Endothelial cell of umbilical vein (primary cell): ENCODE measurements around the gene TCHHL1. TPM values are rescaled to one million over a fixed set of nuclear protein-coding genes. Genes with fewer than 3 reads are reported as not detected.

Experiments used
- Bru-seq: library from RNA; stranded (reverse); fragments of 400-500 nt; gene quantifications from one replicate; lab custom pipeline; 2021; lab: Mats Ljungman, UMichigan
- BruChase-seq, 2 experiments: library from RNA; stranded (reverse); fragments of 400-500 nt; gene quantifications; one replicate each; lab custom pipeline; 2021; lab: Mats Ljungman, UMichigan
- BruUV-seq: library from RNA; stranded (reverse); fragments of 400-500 nt; replicated peaks from 2 replicates; lab custom pipeline; 2021; lab: Mats Ljungman, UMichigan
- CTCF ChIA-PET: fragments of 300-600, 350-600 bp; sonication (Branson Sonifier 250); formaldehyde crosslinking; loops from one replicate; lab custom pipeline; 2021; ENCODE audit warnings: antibody characterized with exemption, inconsistent platforms; lab: Charles Lee
- POLR2A ChIA-PET: fragments of 300-600, 350-600 bp; sonication (Branson Sonifier 250); formaldehyde crosslinking; loops from one replicate; lab custom pipeline; 2021; ENCODE audit warnings: antibody characterized with exemption, inconsistent platforms; lab: Charles Lee
- DNase-seq: peaks from one replicate; pipeline ENCODE4 v3.0.0-alpha.2; 2011; ENCODE audit warnings: low read depth, low spot score
- FAIRE-seq: peaks from 2 replicates; lab custom pipeline; 2011; peaks lifted over from hg19 to GRCh38; lab: Jason Lieb, UNC
- H2AFZ ChIP-seq: 2 replicates; pipeline ENCODE4 v1.6.0; 2012; ENCODE audit warnings: low read depth, low read length, control low read depth, inconsistent platforms
- H3K27ac ChIP-seq: 2 replicates; pipeline ENCODE4 v1.5.1; 2011; ENCODE audit warnings: low read depth, mild to moderate bottlenecking, control low read depth, low read length, moderate library complexity; ENCODE audit not compliant: insufficient read depth
- H3K27me3 ChIP-seq, 2 experiments: 2 replicates each; pipeline versions ENCODE4 v1.6.0 to v1.6.1; 2011; ENCODE audit warnings: low read length in 2 of 2, mixed read lengths in 1 of 2; ENCODE audit not compliant: control insufficient read depth in 2 of 2, insufficient read depth in 2 of 2
- H3K36me3 ChIP-seq, 2 experiments: 2 replicates in 1 of 2; 3 replicates in 1 of 2; pipeline ENCODE4 v1.5.1; 2011; ENCODE audit warnings: low read length in 2 of 2, mild to moderate bottlenecking in 1 of 2, moderate library complexity in 1 of 2; ENCODE audit not compliant: control insufficient read depth in 2 of 2, insufficient read depth in 2 of 2; ENCODE audit errors: extremely low read depth in 1 of 2
- H3K4me1 ChIP-seq: 3 replicates; pipeline ENCODE4 v1.5.1; 2011; ENCODE audit warnings: mild to moderate bottlenecking, low read length; ENCODE audit not compliant: control insufficient read depth, insufficient read depth; ENCODE audit errors: extremely low read depth
- H3K4me2 ChIP-seq: 2 replicates; pipeline ENCODE4 v1.6.1; 2011; ENCODE audit warnings: low read length, control low read depth, mixed read lengths; ENCODE audit not compliant: insufficient read depth
- H3K4me3 ChIP-seq, 3 experiments: fragments of 200-600 bp in 1 of 3; sonication (generic), shearing (Covaris generic) in 1 of 3; replicated peaks in 1 of 3; 2 replicates each; pipeline ENCODE4 v1.5.1; 2011 to 2016; ENCODE audit warnings: control low read depth in 3 of 3, low read length in 3 of 3, mild to moderate bottlenecking in 2 of 3, inconsistent platforms in 1 of 3, low read depth in 1 of 3, moderate library complexity in 1 of 3; ENCODE audit not compliant: insufficient read depth in 1 of 3
- H3K79me2 ChIP-seq: 2 replicates; pipeline ENCODE4 v1.6.0; 2012; ENCODE audit warnings: low read length, inconsistent platforms; ENCODE audit not compliant: control insufficient read depth, insufficient read depth
- H3K9ac ChIP-seq: replicated peaks from 2 replicates; pipeline ENCODE3; 2011; ENCODE audit warnings: low read length, control low read depth; ENCODE audit not compliant: insufficient read depth; ENCODE audit errors: extremely low read depth
- H3K9me1 ChIP-seq: replicated peaks from 3 replicates; pipeline ENCODE4 v1.6.0; 2011; ENCODE audit warnings: mild to moderate bottlenecking, low read length; ENCODE audit not compliant: control insufficient read depth, insufficient read depth; ENCODE audit errors: extremely low read depth
- H3K9me3 ChIP-seq: replicated peaks from 2 replicates; pipeline ENCODE4 v1.5.1; 2012; ENCODE audit warnings: low read length, inconsistent platforms; ENCODE audit not compliant: control insufficient read depth, insufficient read depth
- H4K20me1 ChIP-seq: replicated peaks from 2 replicates; pipeline ENCODE3; 2011; ENCODE audit warnings: mild to moderate bottlenecking, low read length; ENCODE audit not compliant: control insufficient read depth, insufficient read depth; ENCODE audit errors: extremely low read depth
- CTCF ChIP-seq, 2 donors: IDR thresholded peaks; 1 replicate in 1 of 2; 2 replicates in 1 of 2; pipeline ENCODE4 v1.5.1; 2011; ENCODE audit warnings: low read length in 2 of 2, mild to moderate bottlenecking in 2 of 2, moderate library complexity in 2 of 2, control low read depth in 1 of 2, inconsistent platforms in 1 of 2, low read depth in 1 of 2; ENCODE audit not compliant: insufficient read depth in 1 of 2; ENCODE audit errors: extremely low read depth in 1 of 2
- EZH2 ChIP-seq: IDR thresholded peaks from 2 replicates; pipeline ENCODE4 v1.6.1; 2012; ENCODE audit warnings: borderline replicate concordance, low read depth, mild to moderate bottlenecking, moderate library complexity, low read length, inconsistent platforms; ENCODE audit not compliant: severe bottlenecking
- FOS ChIP-seq: IDR thresholded peaks from 2 replicates; pipeline ENCODE4 v1.6.1; 2011; ENCODE audit warnings: mild to moderate bottlenecking, low read length, moderate library complexity, borderline replicate concordance; ENCODE audit not compliant: insufficient read depth
- GATA2 ChIP-seq: IDR thresholded peaks from 2 replicates; pipeline ENCODE4 v1.7.0; 2011; ENCODE audit warnings: low read depth, mild to moderate bottlenecking, moderate library complexity, mixed read lengths, low read length; ENCODE audit not compliant: insufficient read length, insufficient read depth
- JUN ChIP-seq: IDR thresholded peaks from 2 replicates; pipeline ENCODE4 v1.6.1; 2011; ENCODE audit warnings: borderline replicate concordance, low read depth; ENCODE audit not compliant: insufficient read length, insufficient read depth
- MAX ChIP-seq: IDR thresholded peaks from 2 replicates; pipeline ENCODE4 v1.6.1; 2011; ENCODE audit not compliant: insufficient read depth, insufficient read length
- MYC ChIP-seq: IDR thresholded peaks from one replicate; pipeline ENCODE4 v1.6.1; 2011; ENCODE audit warnings: mild to moderate bottlenecking, low read depth, low read length
- POLR2A ChIP-seq: IDR thresholded peaks from 2 replicates; pipeline ENCODE4 v1.6.1; 2012; ENCODE audit warnings: low read depth, mild to moderate bottlenecking, control low read depth, low read length
- POLR2AphosphoS5 ChIP-seq: IDR thresholded peaks from 2 replicates; pipeline ENCODE4 v1.6.1; 2012; ENCODE audit warnings: low read depth, mild to moderate bottlenecking, control low read depth, low read length, moderate library complexity; ENCODE audit not compliant: insufficient read depth
- dilution Hi-C: fragments of 300-500 bp; cut with MboI; formaldehyde crosslinking; loops from one replicate; pipeline ENCODE4 v1.15.0; 2019; ENCODE audit warnings: low sequenced_read_pairs; ENCODE audit not compliant: extremely low pct_ligation_motif_present
- intact Hi-C: fragments of 100-400 bp; cut with micrococcal nuclease; formaldehyde crosslinking; loops from one replicate; pipeline ENCODE4 v1.10.0; 2022
- long read RNA-seq: library from polyadenylated mRNA; stranded (forward); transcript quantifications from one replicate; pipeline ENCODE4 v2.0.0, GENCODE V29; 2021
- polyA minus RNA-seq, 3 experiments: library from RNA; depleted of rRNA, polyadenylated mRNA; stranded (reverse); fragments of >200 nt; gene quantifications; 1 replicate in 1 of 3; 2 replicates in 2 of 3; pipeline ENCODE4 v1.2.3, GENCODE V29; 2011
- polyA plus RNA-seq, 4 experiments: library from polyadenylated mRNA; depleted of rRNA in 3 of 4; stranded (reverse) in 3 of 4; unstranded in 1 of 4; fragments of >200 nt; gene quantifications; 2 replicates each; pipeline versions ENCODE4 v1.2.1 to v1.2.3, GENCODE V29; 2011 to 2012; ENCODE audit warnings: missing spikeins in 1 of 4
- total RNA-seq: library from RNA; stranded (reverse); gene quantifications from 2 replicates; pipeline ENCODE4 v1.2.3, GENCODE V29; 2021

The TCHHL1 gene
- total RNA-seq (not detected in 2 replicates), polyA plus RNA-seq (not detected in 2 replicates), polyA minus RNA-seq (not detected in 2 replicates), Bru-seq, nascent RNA (not detected), BruChase-seq, experiment 1, labeled RNA remaining after a 6-hour chase (not detected), BruChase-seq, experiment 2, labeled RNA remaining after a 2-hour chase (not detected)
- not detected in 2 replicates for polyA plus RNA-seq (2011; cell fraction: cytosol; rRNA removed)
- not detected in 2 replicates for polyA plus RNA-seq (2011; cell fraction: nucleus; rRNA removed)
- polyA plus RNA-seq (2012), result not detected in 2 replicates
- polyA minus RNA-seq (2011; cell fraction: cytosol; rRNA and poly(A)+ RNA removed), result not detected
- not detected in 2 replicates for polyA minus RNA-seq (2011; cell fraction: nucleus; rRNA and poly(A)+ RNA removed)
- long read RNA-seq, result 0 reads

- no peak for DNase-seq
- dilution Hi-C loops, result no loop called here
- FAIRE-seq, result no peak
- Histone ChIP-seq H2AFZ (no peak within 1 kb of the TSS), H3K27ac (no peak within 1 kb of the TSS), H3K9me1 (no peaks in the 10 kb centered on the region), H3K4me2 (no peak within 1 kb of the TSS), H3K27me3 (peaks cover 0 to 4% of the 10 kb centered on the region in 2 experiments), H3K79me2 (no peaks in the 10 kb centered on the region), H3K36me3 (no peaks in the 10 kb centered on the region), H3K9ac (no peak within 1 kb of the TSS), H3K4me1 (no peaks in the 10 kb centered on the region), H4K20me1 (no peaks in the 10 kb centered on the region), H3K4me3 (no peak within 1 kb of the TSS), H3K9me3 (no peaks in the 10 kb centered on the region)
- intact Hi-C loops, result no loop called here
- TF ChIP-seq MYC (no peak), POLR2A (no peak), JUN (no peak), EZH2 (no peak), GATA2 (no peak), FOS (no peak), MAX (no peak), POLR2AphosphoS5 (no peak), CTCF (IDR thresholded peaks at IDR 0.05; ENCODE audit: extremely low read depth in 1 of 2, insufficient read depth in 1 of 2, low read depth in 1 of 2, low read length in 2 of 2) (no peak)
- ChIA-PET CTCF (no interaction called here), POLR2A (no interaction called here)
- BruUV-seq, result no TSS peak
These were observed at the start of gene TCHHL1 for GRCh38 chr1:152089014-152089674. Gene TCHHL1, minus strand, starts transcription at chr1:152089064. Its CDS starts 921 bp downstream, at chr1:152088143.
